ENCODE data around the gene LDLRAD4.

The LDLRAD4 gene

GRCh38 chr18:13612196-13612997 lies 393.8 kb downstream of the LDLRAD4 start:
- no peak for DNase-seq

GRCh38 chr18:13613099-13613498 lies 394.5 kb downstream of the LDLRAD4 start:
- no peak for DNase-seq

- DNase-seq: no peak
Observed at GRCh38 chr18:13613591-13614501, 395.3 kb downstream of the LDLRAD4 start.

- no peak for DNase-seq
Observed at GRCh38 chr18:13614641-13615288, 396.2 kb downstream of the LDLRAD4 start.

GRCh38 chr18:13615432-13615861 lies 396.9 kb downstream of the LDLRAD4 start:
- DNase-seq: no peak

- DNase-seq: no peak
Observed at GRCh38 chr18:13616041-13616440, 397.5 kb downstream of the LDLRAD4 start.

- no peak for DNase-seq
Observed at GRCh38 chr18:13616525-13617035, 398.0 kb downstream of the LDLRAD4 start.

GRCh38 chr18:13617826-13618515 lies 399.4 kb downstream of the LDLRAD4 start:
- DNase-seq: no peak

- no peak for DNase-seq
Observed at GRCh38 chr18:13618760-13619438, 400.3 kb downstream of the LDLRAD4 start.

GRCh38 chr18:13619505-13620205 lies 401.1 kb downstream of the LDLRAD4 start:
- DNase-seq: no peak

GRCh38 chr18:13620206-13620672 lies 401.7 kb downstream of the LDLRAD4 start:
- DNase-seq: no peak

- no peak for DNase-seq
Observed at GRCh38 chr18:13620818-13621445, 402.4 kb downstream of the LDLRAD4 start.

- DNase-seq: no peak
Observed at GRCh38 chr18:13621446-13621849, 402.9 kb downstream of the LDLRAD4 start.

- DNase-seq: no peak
Observed at GRCh38 chr18:13621886-13622619, 403.5 kb downstream of the LDLRAD4 start.

- DNase-seq: no peak
Observed at GRCh38 chr18:13622751-13623150, 404.2 kb downstream of the LDLRAD4 start.

GRCh38 chr18:13623348-13623747 lies 404.8 kb downstream of the LDLRAD4 start:
- no peak for DNase-seq

GRCh38 chr18:13623871-13624270 lies 405.3 kb downstream of the LDLRAD4 start:
- no peak for DNase-seq

GRCh38 chr18:13624563-13625237 lies 406.1 kb downstream of the LDLRAD4 start:
- no peak for DNase-seq

- no peak for DNase-seq
Observed at GRCh38 chr18:13625355-13625754, 406.8 kb downstream of the LDLRAD4 start.
